HG03066 (cell line): ENCODE data around the gene CFAP410.
"Not testable (repeated sequence)": the region's sequence is repeated elsewhere in the genome, so short reads cannot be mapped to it uniquely, and the experiment has no call there.

Experiments used
- ATAC-seq: cut with Tn5 transposase; IDR thresholded peaks from one replicate; pipeline ENCODE4 v1.9.1; 2021; ENCODE audit warnings: low read depth; ENCODE audit not compliant: unreplicated experiment

The CFAP410 gene

GRCh38 chr21:44352253-44352860 lies 13.2 kb upstream of the CFAP410 start:
- no peak for ATAC-seq

DNA sequence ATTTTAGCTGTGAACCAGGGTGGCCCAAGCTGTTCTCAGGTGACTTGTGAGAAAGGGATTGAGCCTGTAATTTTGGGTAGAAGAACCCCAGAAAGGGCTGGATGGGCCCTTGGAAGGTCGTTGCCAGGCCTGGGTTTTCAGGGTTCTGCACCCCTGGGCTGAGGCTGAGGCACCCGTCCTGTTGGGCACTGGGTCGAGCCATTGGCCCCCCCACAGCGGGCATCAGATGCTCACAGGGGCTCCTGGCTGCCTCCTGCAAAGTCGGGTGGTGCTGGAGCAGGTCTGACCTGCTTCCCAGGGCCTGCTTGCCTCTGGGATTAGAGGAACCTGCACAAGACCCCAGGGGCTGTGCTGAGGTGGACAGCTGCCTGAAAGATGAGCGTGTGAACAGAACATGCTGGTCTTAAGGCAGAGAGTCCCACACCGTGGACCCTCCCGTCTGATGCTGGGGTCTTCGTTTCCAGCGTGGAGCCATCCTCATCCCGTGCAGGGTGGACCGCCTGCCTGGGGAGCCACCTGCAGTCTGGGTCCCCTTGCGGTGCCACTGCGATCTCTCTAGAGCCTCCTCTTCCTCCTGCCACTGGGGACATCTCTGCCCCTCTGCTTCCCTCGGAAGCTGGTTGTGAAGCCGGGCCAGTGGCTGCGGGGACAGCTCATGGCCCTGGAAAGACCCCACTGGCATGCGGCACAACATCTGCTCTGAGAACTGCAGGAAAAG lies 12.5 kb upstream of the CFAP410 start:
- ATAC-seq = no peak

GRCh38 chr21:44350773-44351481 lies 11.7 kb upstream of the CFAP410 start:
- no peak for ATAC-seq

- no peak for ATAC-seq
Measured at GRCh38 chr21:44349847-44350772, 10.9 kb upstream of the CFAP410 start.

GRCh38 chr21:44349416-44349846 lies 10.2 kb upstream of the CFAP410 start:
- ATAC-seq = no peak

- no peak for ATAC-seq
Measured at GRCh38 chr21:44348861-44349260, 9.7 kb upstream of the CFAP410 start.

DNA sequence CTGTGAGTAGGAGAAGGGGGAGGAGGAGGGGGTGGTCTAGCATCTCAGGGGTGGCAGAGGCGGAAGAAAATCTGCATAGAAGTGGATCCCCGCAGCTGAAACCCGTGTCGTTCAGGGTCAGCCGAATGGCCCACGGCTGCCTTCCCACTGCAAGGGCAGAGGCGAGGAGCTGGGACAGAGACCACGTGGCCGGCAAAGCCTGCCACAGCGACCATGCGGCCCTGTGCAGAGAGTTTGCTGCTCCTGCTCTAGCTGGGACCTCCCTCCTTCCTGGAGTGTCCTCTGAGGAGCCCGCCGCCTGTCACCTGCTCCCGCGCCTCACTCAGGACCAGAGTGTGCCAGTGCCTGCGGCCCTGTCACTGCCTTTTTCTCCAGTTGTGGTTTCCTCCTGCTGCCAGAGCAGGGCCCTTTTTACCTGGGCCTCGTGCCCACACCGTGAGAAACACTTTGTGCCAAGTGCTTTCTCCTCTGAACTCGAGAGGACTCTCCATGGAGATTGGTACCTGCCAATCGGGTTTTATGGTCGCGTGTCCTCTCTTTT lies 8.8 kb upstream of the CFAP410 start:
- no peak for ATAC-seq

GRCh38 chr21:44345495-44345894 lies 6.3 kb upstream of the CFAP410 start:
- ATAC-seq = no peak

GRCh38 chr21:44344541-44345183 lies 5.5 kb upstream of the CFAP410 start:
- ATAC-seq = no peak

DNA sequence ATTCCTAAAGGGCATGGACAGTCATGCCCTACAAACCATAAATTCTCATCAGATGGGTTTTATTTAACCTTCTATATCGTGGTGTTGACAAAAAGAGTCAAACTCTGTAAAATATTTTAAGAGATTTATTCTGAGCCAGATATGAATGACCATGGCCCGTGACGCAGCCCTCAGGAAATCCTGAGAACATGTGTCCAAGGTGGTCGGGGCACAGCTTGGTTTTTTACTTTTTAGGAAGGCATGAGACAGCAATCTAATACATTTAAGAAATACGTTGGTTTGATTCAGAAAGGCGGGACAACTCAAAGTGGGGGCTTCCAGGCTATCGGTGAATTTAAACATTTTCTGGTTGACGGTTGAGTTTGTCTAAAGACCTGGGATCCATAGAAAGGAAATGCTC lies 3.8 kb upstream of the CFAP410 start:
- not testable (repeated sequence) for ATAC-seq

GRCh38 chr21:44341726-44342458 lies 2.7 kb upstream of the CFAP410 start:
- ATAC-seq = not testable (repeated sequence)

DNA sequence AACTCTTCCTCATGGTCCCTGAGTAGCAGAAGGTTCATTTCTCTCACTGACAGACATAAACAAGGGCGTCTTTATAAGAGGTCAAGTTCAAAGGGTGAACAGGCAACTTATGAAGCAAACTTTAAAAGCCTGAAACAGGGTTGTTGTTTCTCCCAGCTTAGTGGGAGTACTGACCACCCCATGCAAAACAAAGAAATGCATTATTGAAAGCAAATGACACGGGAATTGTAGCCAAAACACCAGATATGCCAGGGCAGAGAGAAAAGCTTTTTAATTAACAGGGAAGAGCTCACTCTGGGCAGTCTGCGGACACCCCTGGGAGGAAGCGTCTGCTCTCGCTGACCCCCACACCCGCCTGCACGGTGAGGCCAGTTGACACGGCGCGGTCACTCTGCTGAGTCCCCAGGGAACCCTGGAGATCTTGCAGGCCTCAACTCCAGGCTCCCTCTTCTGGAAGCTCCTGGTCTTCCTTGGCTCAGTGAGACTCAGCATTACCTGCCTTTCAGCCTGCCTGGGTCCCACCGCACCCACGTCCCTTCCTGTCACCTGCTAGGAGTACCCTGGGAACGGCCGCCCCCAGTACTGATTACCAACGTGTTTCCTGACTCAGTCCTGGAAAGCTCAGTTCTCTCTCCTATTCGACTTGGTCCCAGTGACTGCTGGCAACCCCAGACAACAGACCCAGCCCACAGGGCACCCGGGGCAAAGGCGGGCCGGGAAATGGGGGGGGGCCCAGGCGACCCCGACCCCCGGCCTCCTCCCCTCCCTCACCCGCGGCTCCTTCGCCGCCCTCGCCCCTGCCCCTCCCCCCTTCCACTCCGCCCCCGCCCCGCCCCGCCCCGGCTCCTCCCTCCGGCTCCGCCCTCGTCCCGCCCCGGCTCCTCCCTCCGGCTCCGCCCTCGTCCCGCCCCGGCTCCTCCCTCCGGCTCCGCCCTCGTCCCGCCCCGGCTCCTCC lies 972 bp downstream of the CFAP410 start:
- no peak for ATAC-seq

DNA sequence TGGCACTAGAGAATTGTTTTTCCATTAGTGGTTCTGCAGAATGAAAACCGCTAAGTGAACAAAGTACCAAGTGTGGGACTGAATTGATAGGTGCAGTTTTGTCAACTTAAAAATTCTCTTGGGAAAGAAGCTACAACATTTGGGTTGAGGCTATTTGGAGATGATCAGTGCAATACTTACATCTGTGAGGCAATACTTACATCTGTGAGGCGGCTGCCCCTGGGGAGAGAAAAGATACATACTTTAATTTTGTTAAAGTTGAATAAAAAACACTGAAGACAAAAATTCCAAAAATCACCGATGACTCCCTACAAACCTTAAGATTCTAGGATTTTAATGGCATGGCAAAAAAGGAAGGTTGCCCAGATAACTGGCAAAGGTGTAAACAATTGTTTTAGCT lies 1.7 kb downstream of the CFAP410 start:
- no peak for ATAC-seq

DNA sequence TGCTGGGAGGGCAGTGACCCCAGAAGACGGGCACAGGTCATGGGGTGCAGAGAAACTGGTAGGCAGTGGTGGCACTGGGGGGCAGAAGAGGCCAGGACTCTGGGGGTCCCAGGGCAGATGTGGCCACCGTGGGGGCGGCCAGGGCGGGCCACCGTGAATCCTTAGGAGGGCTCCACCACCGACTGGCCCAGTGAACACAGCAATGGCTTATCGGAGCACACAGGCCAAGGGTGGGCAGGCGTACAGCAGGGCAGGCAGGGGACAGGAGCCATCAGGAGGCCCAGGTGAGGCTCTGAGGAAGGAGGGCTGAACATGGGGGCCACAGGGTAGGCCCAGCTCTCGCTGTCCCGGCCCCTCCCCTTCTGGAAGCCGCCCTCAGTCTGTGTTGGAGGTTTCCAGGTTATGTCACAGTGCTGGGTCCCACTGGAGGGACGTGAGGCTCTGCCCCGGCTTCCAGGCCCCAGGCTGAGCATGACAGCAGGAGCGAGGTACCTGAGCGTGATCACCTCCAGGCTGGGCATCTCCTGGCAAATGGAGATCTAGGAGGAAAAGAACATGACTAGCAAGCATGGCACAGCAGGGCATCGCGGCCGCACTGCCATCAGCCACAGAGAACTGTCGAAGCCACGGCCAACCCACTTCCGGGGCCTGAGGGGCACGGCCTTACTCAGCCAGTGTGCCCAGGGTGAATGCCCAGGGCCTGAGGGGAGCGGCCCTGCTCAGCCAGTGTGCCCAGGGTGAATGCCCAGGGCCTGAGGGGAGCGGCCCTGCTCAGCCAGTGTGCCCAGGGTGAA lies 3.7 kb downstream of the CFAP410 start:
- no peak for ATAC-seq

DNA sequence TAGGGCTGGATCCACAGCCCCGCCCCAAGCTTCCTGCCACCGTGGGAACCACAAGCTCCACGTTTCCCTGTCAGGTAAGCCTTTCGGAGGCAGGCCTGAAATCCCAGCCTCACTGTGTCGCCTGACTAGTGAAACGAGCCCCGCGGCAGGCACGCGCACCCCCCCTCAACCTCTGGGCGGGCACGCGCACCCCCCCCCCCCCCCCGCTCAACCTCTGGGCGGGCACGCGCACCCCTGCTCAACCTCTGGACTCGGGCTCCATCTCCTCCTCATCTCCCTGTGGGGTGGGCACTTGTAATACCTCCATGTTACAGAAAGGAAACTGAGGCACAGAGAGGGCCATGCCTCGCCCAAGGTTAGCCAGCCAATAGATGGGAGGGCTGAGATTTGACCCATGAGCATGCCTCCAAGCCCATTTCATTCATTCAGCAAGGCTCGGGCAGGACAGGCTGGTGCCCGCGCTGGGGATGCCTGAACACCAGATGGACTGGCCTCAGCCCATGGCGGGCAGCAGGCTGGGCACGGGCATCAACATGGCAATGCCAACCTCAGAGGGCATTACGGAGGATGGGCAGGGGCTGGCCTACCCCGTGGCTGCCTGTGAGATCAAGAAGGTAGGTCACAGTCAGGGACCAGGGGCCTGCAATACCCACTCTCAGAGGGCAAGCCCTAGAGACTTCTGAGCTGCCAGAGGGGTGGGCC lies 4.7 kb downstream of the CFAP410 start:
- no peak for ATAC-seq

DNA sequence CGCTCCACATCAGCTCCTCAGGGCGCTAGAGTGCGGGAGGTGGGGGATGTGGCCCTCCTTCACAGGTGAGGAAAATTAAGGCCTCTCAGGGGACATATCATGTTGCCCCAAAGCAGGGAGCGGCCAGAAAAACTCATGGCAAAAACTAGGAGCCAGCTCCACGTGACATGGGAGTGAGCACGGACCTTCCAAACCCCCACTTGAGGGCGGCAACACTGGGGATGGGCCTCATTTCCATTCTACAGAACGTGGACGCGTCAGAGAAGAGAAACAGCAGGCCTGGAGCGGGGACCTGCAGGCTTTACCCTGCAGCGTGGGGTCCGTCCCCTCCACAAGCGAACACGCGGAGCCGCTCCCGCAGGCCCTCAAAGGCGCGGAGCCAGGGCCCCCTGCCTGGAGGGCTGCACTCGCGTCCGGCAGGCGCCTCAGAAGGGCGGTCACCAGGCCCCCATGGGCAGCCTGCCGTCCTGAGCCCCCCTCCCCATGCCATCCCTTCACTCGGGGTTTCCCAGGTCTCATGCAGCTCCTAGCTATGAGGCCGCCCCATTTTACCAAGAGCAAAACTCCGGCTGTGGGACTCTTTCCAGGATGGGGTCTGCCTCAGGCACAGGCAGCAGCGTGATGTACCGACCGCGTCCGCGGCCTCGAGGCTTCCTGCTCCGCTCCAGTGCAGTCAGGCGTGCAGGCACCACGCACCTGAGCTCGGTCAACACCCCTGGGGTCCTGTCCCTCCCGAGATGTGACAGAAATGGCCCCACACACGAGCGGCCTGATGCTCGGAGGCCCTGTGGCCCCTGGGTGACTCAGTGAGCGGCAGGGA lies 5.5 kb downstream of the CFAP410 start:
- no peak for ATAC-seq
